ENCODE measurements around the gene EZR.

Gene EZR

GRCh38 chr6:158819213-158819976, at the start of gene EZR:
TSS of gene EZR (minus strand) at chr6:158819368. CDS start at chr6:158818093, 1,275 bp downstream.
- peak; percentile 47 for DNase-seq

GRCh38 chr6:158868122-158868480, 48.9 kb upstream of the EZR start:
- DNase-seq: no peak

GRCh38 chr6:158867381-158868121, 48.4 kb upstream of the EZR start:
- no peak for DNase-seq

GRCh38 chr6:158865769-158866168, 46.6 kb upstream of the EZR start:
- DNase-seq: no peak

- DNase-seq: no peak
Observed at GRCh38 chr6:158863646-158864045, 44.5 kb upstream of the EZR start.

GRCh38 chr6:158861686-158862381, 42.7 kb upstream of the EZR start:
- DNase-seq: no peak

GRCh38 chr6:158860279-158860865, 41.2 kb upstream of the EZR start:
- DNase-seq: no peak

GRCh38 chr6:158856261-158856660, 37.1 kb upstream of the EZR start:
- no peak for DNase-seq

- DNase-seq: no peak
Observed at GRCh38 chr6:158854214-158855101, 35.3 kb upstream of the EZR start.

GRCh38 chr6:158853880-158854213, 34.7 kb upstream of the EZR start:
- DNase-seq: no peak

- no peak for DNase-seq
Observed at GRCh38 chr6:158853072-158853879, 34.1 kb upstream of the EZR start.

- DNase-seq: no peak
Observed at GRCh38 chr6:158852312-158853071, 33.3 kb upstream of the EZR start.

GRCh38 chr6:158850807-158851115, 31.6 kb upstream of the EZR start:
- DNase-seq: no peak

- DNase-seq: no peak
Observed at GRCh38 chr6:158849899-158850806, 31.0 kb upstream of the EZR start.

GRCh38 chr6:158848490-158848895, 29.3 kb upstream of the EZR start:
- DNase-seq: no peak

GRCh38 chr6:158847786-158848185, 28.6 kb upstream of the EZR start:
- no peak for DNase-seq

- DNase-seq: no peak
Observed at GRCh38 chr6:158847012-158847529, 27.9 kb upstream of the EZR start.

- DNase-seq: no peak
Observed at GRCh38 chr6:158843751-158844683, 24.8 kb upstream of the EZR start.

Data from NCI-H2227 treated with DMSO at 0.1 percent for 48 hours (cell line).